ENCODE measurements around the gene TP53BP2.
"Not testable (repeated sequence)": the region's sequence is repeated elsewhere in the genome, so short reads cannot be mapped to it uniquely, and the experiment has no call there.

TP53BP2 gene

GRCh38 chr1:223845810-223846682 lies at the start of gene TP53BP2:
Gene TP53BP2 (minus strand): TSS chr1:223845947. CDS start chr1:223845680, 267 bp downstream.
- peak; percentile 87 for DNase-seq (ENCODE audit: low spot score)

GRCh38 chr1:223890494-223890893 lies 44.7 kb upstream of the TP53BP2 start:
- not testable (repeated sequence) for DNase-seq (ENCODE audit: low spot score)

GRCh38 chr1:223889319-223889718 lies 43.6 kb upstream of the TP53BP2 start:
- DNase-seq (ENCODE audit: low spot score) = not testable (repeated sequence)

GRCh38 chr1:223887747-223888418 lies 42.1 kb upstream of the TP53BP2 start:
- DNase-seq (ENCODE audit: low spot score) = no peak

GRCh38 chr1:223886516-223886921 lies 40.8 kb upstream of the TP53BP2 start:
- no peak for DNase-seq (ENCODE audit: low spot score)

GRCh38 chr1:223885614-223886013 lies 39.9 kb upstream of the TP53BP2 start:
- no peak for DNase-seq (ENCODE audit: low spot score)

- no peak for DNase-seq (ENCODE audit: low spot score)
These were observed 33.0 kb upstream of the TP53BP2 start for GRCh38 chr1:223878598-223879325.

- no peak for DNase-seq (ENCODE audit: low spot score)
These were observed 32.1 kb upstream of the TP53BP2 start for GRCh38 chr1:223877804-223878203.

- DNase-seq (ENCODE audit: low spot score) = no peak
These were observed 30.8 kb upstream of the TP53BP2 start for GRCh38 chr1:223876590-223876989.

GRCh38 chr1:223873044-223873443 lies 27.3 kb upstream of the TP53BP2 start:
- DNase-seq (ENCODE audit: low spot score) = no peak

- no peak for DNase-seq (ENCODE audit: low spot score)
These were observed 26.7 kb upstream of the TP53BP2 start for GRCh38 chr1:223872308-223872901.

GRCh38 chr1:223870617-223871574 lies 25.1 kb upstream of the TP53BP2 start:
- DNase-seq (ENCODE audit: low spot score) = peak; percentile 17

GRCh38 chr1:223864599-223865368 lies 19.0 kb upstream of the TP53BP2 start:
- not testable (repeated sequence) for DNase-seq (ENCODE audit: low spot score)

GRCh38 chr1:223864084-223864483 lies 18.3 kb upstream of the TP53BP2 start:
- no peak for DNase-seq (ENCODE audit: low spot score)

- no peak for DNase-seq (ENCODE audit: low spot score)
These were observed 16.2 kb upstream of the TP53BP2 start for GRCh38 chr1:223861904-223862303.

- DNase-seq (ENCODE audit: low spot score) = no peak
These were observed 14.4 kb upstream of the TP53BP2 start for GRCh38 chr1:223860051-223860622.

GRCh38 chr1:223859058-223859457 lies 13.3 kb upstream of the TP53BP2 start:
- no peak for DNase-seq (ENCODE audit: low spot score)

- DNase-seq (ENCODE audit: low spot score) = no peak
These were observed 10.6 kb upstream of the TP53BP2 start for GRCh38 chr1:223856386-223856785.

GRCh38 chr1:223853748-223854147 lies 8.0 kb upstream of the TP53BP2 start:
- DNase-seq (ENCODE audit: low spot score) = no peak

GRCh38 chr1:223853275-223853674 lies 7.5 kb upstream of the TP53BP2 start:
- no peak for DNase-seq (ENCODE audit: low spot score)
